Tibial nerve (tissue), 4 donors: ENCODE data around the gene MCUR1. TPM values are rescaled to one million over a fixed set of nuclear protein-coding genes. Genes with fewer than 3 reads are reported as not detected.
A peak's percentile ranks its signal among the peaks of the same experiment; 100 is the strongest.

Source experiments
- DNase-seq, 2 donors: peaks; one replicate each; pipeline ENCODE4 v3.0.0-alpha.2; 2019; ENCODE audit warnings: low spot score in 2 of 2
- H3K27ac ChIP-seq, 4 donors: fragments of 200-600 bp; sonication (generic) in 3 of 4; one replicate each; pipeline ENCODE4 v1.5.1; 2017 to 2019; ENCODE audit warnings: mild to moderate bottlenecking in 1 of 4
- H3K27me3 ChIP-seq, 2 donors: fragments of 200-600 bp; sonication (generic) in 1 of 2; one replicate each; pipeline versions ENCODE4 v1.5.1 to v1.6.0; 2017 to 2019
- H3K36me3 ChIP-seq, 3 donors: fragments of 200-600 bp; sonication (generic); one replicate each; pipeline ENCODE4 v1.5.1; 2018 to 2019
- H3K4me1 ChIP-seq, 4 donors: fragments of 200-600 bp; sonication (generic) in 3 of 4; one replicate each; pipeline ENCODE4 v1.5.1; 2017 to 2019
- H3K4me3 ChIP-seq, 4 donors: fragments of 200-600 bp; sonication (generic) in 3 of 4; one replicate each; pipeline ENCODE4 v1.5.1; 2017 to 2019; ENCODE audit warnings: mild to moderate bottlenecking in 1 of 4, moderate library complexity in 1 of 4
- H3K9me3 ChIP-seq, 4 donors: fragments of 200-600 bp; sonication (generic) in 3 of 4; one replicate each; pipeline ENCODE4 v1.5.1; 2017 to 2019
- EP300 ChIP-seq, 2 donors: sonication (generic); formaldehyde crosslinking; IDR thresholded peaks; one replicate each; pipeline ENCODE4 v1.6.1; 2017; ENCODE audit warnings: antibody characterized with exemption in 2 of 2, mild to moderate bottlenecking in 1 of 2
- POLR2A ChIP-seq, 2 donors: fragments of 450-650 bp; IDR thresholded peaks; one replicate each; pipeline ENCODE4 v1.6.1; 2017; ENCODE audit warnings: antibody characterized with exemption in 2 of 2, mild to moderate bottlenecking in 2 of 2, moderate library complexity in 2 of 2
- WGBS, 2 donors: methylation state at CpG; one replicate each; pipeline ENCODE4 v1.1.5; 2018; 5-methylcytosine and 5-hydroxymethylcytosine counted together
- total RNA-seq, 4 donors: library from RNA; depleted of rRNA; stranded (reverse); fragments of >200 nt; gene quantifications; one replicate each; pipeline ENCODE4 v1.1.0, GENCODE V29; 2016
- TF ChIP-seq, protein P1 (sequence below), 5 experiments: fragments of 200-600 bp in 3 of 5; fragments of 450-650 bp in 2 of 5; sonication (generic) in 3 of 5; IDR thresholded peaks; one replicate each; pipeline ENCODE4 v1.5.1; 2016 to 2019; ENCODE audit warnings: antibody characterized with exemption in 5 of 5, mild to moderate bottlenecking in 3 of 5, moderate library complexity in 2 of 5

Gene MCUR1
- total RNA-seq, 4 donors from 2014 or later, result 7.9 to 23.7 (median 9.9) TPM

- Histone ChIP-seq H3K9me3 (peaks cover 0 to 4% (median 0%) of the 10 kb centered on the region in 4 donors), H3K27me3 (no peaks in the 10 kb centered on the region), H3K4me3 (no peak overlapping the region), H3K4me1 (no peaks in the 10 kb centered on the region), H3K27ac (no peak overlapping the region), H3K36me3 (no peaks in the 10 kb centered on the region)
- 74 to 86% methylated on average over 2 of the region's 2 CpGs for WGBS, 2 donors
- no peak for TF ChIP-seq POLR2A (IDR thresholded peaks at IDR 0.05)
- TF ChIP-seq, protein P1, sequence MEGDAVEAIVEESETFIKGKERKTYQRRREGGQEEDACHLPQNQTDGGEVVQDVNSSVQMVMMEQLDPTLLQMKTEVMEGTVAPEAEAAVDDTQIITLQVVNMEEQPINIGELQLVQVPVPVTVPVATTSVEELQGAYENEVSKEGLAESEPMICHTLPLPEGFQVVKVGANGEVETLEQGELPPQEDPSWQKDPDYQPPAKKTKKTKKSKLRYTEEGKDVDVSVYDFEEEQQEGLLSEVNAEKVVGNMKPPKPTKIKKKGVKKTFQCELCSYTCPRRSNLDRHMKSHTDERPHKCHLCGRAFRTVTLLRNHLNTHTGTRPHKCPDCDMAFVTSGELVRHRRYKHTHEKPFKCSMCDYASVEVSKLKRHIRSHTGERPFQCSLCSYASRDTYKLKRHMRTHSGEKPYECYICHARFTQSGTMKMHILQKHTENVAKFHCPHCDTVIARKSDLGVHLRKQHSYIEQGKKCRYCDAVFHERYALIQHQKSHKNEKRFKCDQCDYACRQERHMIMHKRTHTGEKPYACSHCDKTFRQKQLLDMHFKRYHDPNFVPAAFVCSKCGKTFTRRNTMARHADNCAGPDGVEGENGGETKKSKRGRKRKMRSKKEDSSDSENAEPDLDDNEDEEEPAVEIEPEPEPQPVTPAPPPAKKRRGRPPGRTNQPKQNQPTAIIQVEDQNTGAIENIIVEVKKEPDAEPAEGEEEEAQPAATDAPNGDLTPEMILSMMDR (IDR thresholded peaks at IDR 0.05), result no peak
- TF ChIP-seq EP300 (IDR thresholded peaks at IDR 0.05), result no peak
- DNase-seq, result no peak
These were observed 12.7 kb upstream of the MCUR1 start for GRCh38 chr6:13827032-13827431.

DNA sequence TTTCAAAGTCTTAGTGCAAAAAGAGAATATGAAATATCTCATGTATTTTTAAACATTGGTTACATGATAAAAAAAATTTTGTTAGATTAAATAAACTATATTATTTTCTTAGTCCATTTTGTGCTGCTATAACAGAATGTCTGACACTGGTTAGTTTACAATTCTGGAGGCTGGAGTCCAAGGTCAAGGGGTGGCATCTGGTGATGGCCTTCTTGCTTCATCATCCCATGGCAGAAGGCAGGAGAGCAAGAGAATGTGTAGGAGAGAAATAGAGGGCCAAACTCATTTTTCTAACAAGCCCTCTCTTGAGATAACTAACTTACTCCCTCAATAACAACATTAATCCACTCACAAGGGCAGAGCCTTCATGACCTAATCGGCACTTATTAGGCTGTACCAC is 11.5 kb upstream of the MCUR1 start:
- TF ChIP-seq EP300 (IDR thresholded peaks at IDR 0.05) (no peak), POLR2A (IDR thresholded peaks at IDR 0.05) (no peak)
- TF ChIP-seq, protein P1 (IDR thresholded peaks at IDR 0.05), result no peak
- WGBS, 2 donors, result 69 to 75% methylated on average over 1 of the region's 1 CpG

DNA sequence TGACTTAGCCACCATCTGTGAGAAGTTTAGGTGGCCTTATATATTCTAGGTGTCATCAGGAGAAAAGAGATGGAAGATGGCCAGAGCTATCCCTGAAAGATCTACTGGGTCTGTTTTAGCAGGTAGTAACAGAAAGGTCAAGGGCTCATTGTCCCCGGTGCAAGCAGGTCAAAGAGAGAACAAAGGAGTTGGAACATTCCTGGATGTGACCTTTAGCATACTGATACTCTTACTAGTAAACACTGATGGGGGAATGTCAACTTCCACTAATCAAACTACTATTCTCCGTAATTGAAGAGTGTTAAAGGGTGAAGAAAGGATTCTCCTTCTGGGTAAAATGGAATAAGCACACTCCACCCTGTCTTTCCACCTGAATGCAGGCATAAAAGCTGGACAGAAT is 4.0 kb upstream of the MCUR1 start:
- H3K4me1 ChIP-seq, result peaks cover 0 to 8% (median under 1%) of the 10 kb centered on the region in 4 donors
- no peaks in the 10 kb centered on the region for H3K36me3 ChIP-seq
- no peaks in the 10 kb centered on the region for H3K9me3 ChIP-seq
- TF ChIP-seq, protein P1 (IDR thresholded peaks at IDR 0.05), result no peak
- TF ChIP-seq EP300 (IDR thresholded peaks at IDR 0.05) (no peak), POLR2A (IDR thresholded peaks at IDR 0.05) (no peak)
- H3K4me3 ChIP-seq, result no peak overlapping the region
- 84% methylated on average over 2 of the region's 2 CpGs for WGBS, 2 donors
- DNase-seq, result no peak
- no peaks in the 10 kb centered on the region for H3K27me3 ChIP-seq
- H3K27ac ChIP-seq, result no peak overlapping the region

More for the DNA sequence above, 11.5 kb upstream of the MCUR1 start:
- H3K27me3 ChIP-seq, result no peaks in the 10 kb centered on the region
- peaks cover 0 to 4% (median 0%) of the 10 kb centered on the region in 4 donors for H3K9me3 ChIP-seq
- H3K36me3 ChIP-seq, result no peaks in the 10 kb centered on the region
- H3K4me3 ChIP-seq, result no peak overlapping the region
- no peak overlapping the region for H3K27ac ChIP-seq
- no peaks in the 10 kb centered on the region for H3K4me1 ChIP-seq
- no peak for DNase-seq

DNA sequence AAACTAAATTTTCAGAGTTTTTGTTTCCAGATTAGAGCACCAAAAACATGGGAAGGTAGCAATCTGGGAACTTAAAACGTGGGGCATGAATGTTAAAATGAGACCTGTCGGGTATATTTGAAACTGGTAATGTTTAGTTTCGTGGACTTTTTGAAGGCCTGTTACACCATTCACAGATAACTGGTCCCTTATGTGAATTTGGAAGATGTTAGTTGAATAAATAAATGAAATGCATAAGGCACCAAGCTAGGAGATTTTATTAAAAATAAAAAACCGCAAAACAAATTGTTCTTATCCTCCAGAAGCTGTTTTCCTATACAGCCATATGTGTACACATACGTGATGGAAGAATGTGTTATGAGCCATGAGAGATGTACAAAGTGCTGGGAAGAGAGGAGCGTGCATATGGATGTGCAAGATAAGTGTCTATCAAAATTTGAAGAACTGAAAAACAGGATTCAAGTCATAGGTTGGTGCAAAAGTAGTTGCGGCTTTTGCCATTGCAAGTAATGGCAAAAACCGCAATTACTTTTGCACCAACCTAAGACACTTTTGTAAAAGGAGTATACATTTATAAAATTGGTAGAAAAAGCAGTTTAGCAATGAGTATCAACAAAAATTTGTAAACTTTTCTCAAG is 700 bp upstream of the MCUR1 start:
- Histone ChIP-seq H3K27me3 (no peaks in the 10 kb centered on the region), H3K27ac (peak overlapping the region; percentile 91 to 98 (median 97)), H3K4me1 (peaks cover 0 to 37% (median 22%) of the 10 kb centered on the region in 4 donors), H3K9me3 (no peaks in the 10 kb centered on the region), H3K4me3 (peak overlapping the region; percentile 79 to 96 (median 90)), H3K36me3 (no peaks in the 10 kb centered on the region)
- no peak for DNase-seq
- WGBS, 2 donors, result 41 to 43% methylated on average over 8 of the region's 8 CpGs
- TF ChIP-seq EP300 (IDR thresholded peaks at IDR 0.05) (no peak), POLR2A (IDR thresholded peaks at IDR 0.05) (no peak)
- TF ChIP-seq, protein P1 (IDR thresholded peaks at IDR 0.05), result no peak

- Histone ChIP-seq H3K27ac (peak overlapping the region; percentile 91 to 98 (median 97)), H3K36me3 (no peaks in the 10 kb centered on the region), H3K9me3 (no peaks in the 10 kb centered on the region), H3K27me3 (no peaks in the 10 kb centered on the region), H3K4me1 (peaks cover 0 to 37% (median 22%) of the 10 kb centered on the region in 4 donors), H3K4me3 (peak overlapping the region; percentile 79 to 96 (median 90))
- TF ChIP-seq EP300 (IDR thresholded peaks at IDR 0.05), result no peak
- no peak for TF ChIP-seq POLR2A (IDR thresholded peaks at IDR 0.05)
- TF ChIP-seq, protein P1 (IDR thresholded peaks at IDR 0.05), result no peak
- peak in 1 of 2 donors; percentile 18 for DNase-seq
- 0 to 1% methylated on average over 13 to 18 of the region's 56 CpGs for WGBS, 2 donors
These were observed 659 bp downstream of the MCUR1 start for GRCh38 chr6:13813621-13814175.
